ENCODE measurements around the gene WDR41.

DNA sequence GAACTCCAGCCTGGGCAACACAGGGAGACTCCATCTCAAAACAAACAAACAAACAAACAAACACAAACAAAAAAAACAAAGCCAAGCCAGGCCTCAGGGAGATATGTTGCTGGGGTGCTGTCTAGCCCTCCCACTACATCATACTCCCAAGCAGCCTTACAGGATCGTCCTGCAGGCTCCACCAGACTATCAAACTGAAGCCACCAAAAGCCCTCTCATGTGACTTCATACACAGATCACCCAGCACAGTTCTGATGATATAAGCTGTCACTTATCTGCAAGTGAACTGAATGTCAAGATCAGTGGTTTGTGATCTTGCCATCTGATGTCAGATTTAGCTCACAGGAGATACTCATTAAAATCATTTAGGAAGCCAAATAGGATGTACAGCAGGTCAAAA is 43.3 kb downstream of the WDR41 start:
- TF ChIP-seq, protein P1, sequence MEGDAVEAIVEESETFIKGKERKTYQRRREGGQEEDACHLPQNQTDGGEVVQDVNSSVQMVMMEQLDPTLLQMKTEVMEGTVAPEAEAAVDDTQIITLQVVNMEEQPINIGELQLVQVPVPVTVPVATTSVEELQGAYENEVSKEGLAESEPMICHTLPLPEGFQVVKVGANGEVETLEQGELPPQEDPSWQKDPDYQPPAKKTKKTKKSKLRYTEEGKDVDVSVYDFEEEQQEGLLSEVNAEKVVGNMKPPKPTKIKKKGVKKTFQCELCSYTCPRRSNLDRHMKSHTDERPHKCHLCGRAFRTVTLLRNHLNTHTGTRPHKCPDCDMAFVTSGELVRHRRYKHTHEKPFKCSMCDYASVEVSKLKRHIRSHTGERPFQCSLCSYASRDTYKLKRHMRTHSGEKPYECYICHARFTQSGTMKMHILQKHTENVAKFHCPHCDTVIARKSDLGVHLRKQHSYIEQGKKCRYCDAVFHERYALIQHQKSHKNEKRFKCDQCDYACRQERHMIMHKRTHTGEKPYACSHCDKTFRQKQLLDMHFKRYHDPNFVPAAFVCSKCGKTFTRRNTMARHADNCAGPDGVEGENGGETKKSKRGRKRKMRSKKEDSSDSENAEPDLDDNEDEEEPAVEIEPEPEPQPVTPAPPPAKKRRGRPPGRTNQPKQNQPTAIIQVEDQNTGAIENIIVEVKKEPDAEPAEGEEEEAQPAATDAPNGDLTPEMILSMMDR (conservative IDR thresholded peaks at IDR 0.05): no peak
- TF ChIP-seq EZH2 (IDR thresholded peaks at IDR 0.05; ENCODE audit: low read depth): no peak
